Neural progenitor cell (in vitro differentiated cells): ENCODE measurements around the gene CADPS. TPM values are rescaled to one million over a fixed set of nuclear protein-coding genes. Genes with fewer than 3 reads are reported as not detected.

Experiments
- DNase-seq: peaks from one replicate; pipeline ENCODE4 v3.0.0-alpha.2; 2016; ENCODE audit warnings: low spot score
- H2AFZ ChIP-seq: fragments of 200-600 bp; sonication (generic); replicated peaks from 2 replicates; pipeline ENCODE4 v1.6.1; 2016; ENCODE audit warnings: antibody characterized with exemption
- H3F3A ChIP-seq: fragments of 200-600 bp; sonication (generic); 2 replicates; pipeline ENCODE4 v1.6.1; 2016; ENCODE audit warnings: antibody characterized with exemption, low read depth
- H3K27ac ChIP-seq: fragments of 200-600 bp; sonication (generic); 2 replicates; pipeline ENCODE4 v1.5.1; 2016; ENCODE audit warnings: mild to moderate bottlenecking
- H3K27me3 ChIP-seq: fragments of 200-600 bp; sonication (generic); 2 replicates; pipeline ENCODE4 v1.6.1; 2016; ENCODE audit warnings: mild to moderate bottlenecking, moderate library complexity
- H3K36me3 ChIP-seq: fragments of 200-600 bp; sonication (generic); 2 replicates; pipeline ENCODE4 v1.5.1; 2016
- H3K4me1 ChIP-seq: fragments of 200-600 bp; sonication (generic); 2 replicates; pipeline ENCODE4 v1.6.1; 2016; ENCODE audit warnings: mixed run types
- H3K4me2 ChIP-seq: fragments of 200-600 bp; sonication (generic); 2 replicates; pipeline ENCODE4 v1.6.1; 2016
- H3K4me3 ChIP-seq: fragments of 200-600 bp; sonication (generic); 2 replicates; pipeline ENCODE4 v1.5.1; 2016
- H3K79me2 ChIP-seq: fragments of 200-600 bp; sonication (generic); 2 replicates; pipeline ENCODE4 v1.6.1; 2016; ENCODE audit warnings: low read depth
- H3K9ac ChIP-seq: fragments of 200-600 bp; sonication (generic); 2 replicates; pipeline ENCODE4 v1.6.1; 2016
- H3K9me3 ChIP-seq: fragments of 200-600 bp; sonication (generic); 2 replicates; pipeline ENCODE4 v1.5.1; 2016; ENCODE audit warnings: low read depth
- H4K20me1 ChIP-seq: fragments of 200-600 bp; sonication (generic); 2 replicates; pipeline ENCODE4 v1.6.1; 2016; ENCODE audit warnings: low read depth
- H3K27ac Mint-ChIP-seq: 3 replicates; pipeline ENCODE4 v1.8.0; 2021; ENCODE audit warnings: mixed read lengths
- H3K27me3 Mint-ChIP-seq: 2 replicates; pipeline ENCODE4 v1.8.0; 2022; ENCODE audit warnings: low read depth, mild to moderate bottlenecking, inconsistent platforms, moderate library complexity, mixed read lengths; ENCODE audit not compliant: insufficient read depth
- H3K36me3 Mint-ChIP-seq: 3 replicates; pipeline ENCODE4 v1.8.0; 2021; ENCODE audit warnings: mixed read lengths
- H3K4me1 Mint-ChIP-seq: 3 replicates; pipeline ENCODE4 v1.8.0; 2021; ENCODE audit warnings: mixed read lengths
- H3K4me3 Mint-ChIP-seq: 3 replicates; pipeline ENCODE4 v1.8.0; 2021; ENCODE audit warnings: mild to moderate bottlenecking, moderate library complexity, mixed read lengths
- H3K9me3 Mint-ChIP-seq: 3 replicates; pipeline ENCODE4 v1.8.0; 2020; ENCODE audit warnings: mixed read lengths
- EZH2 ChIP-seq: fragments of 200-600 bp; sonication (generic); IDR thresholded peaks from 2 replicates; pipeline ENCODE4 v1.6.1; 2017; ENCODE audit warnings: antibody characterized with exemption, mild to moderate bottlenecking, moderate library complexity
- EZH2phosphoT487 ChIP-seq: fragments of 200-600 bp; sonication (generic); IDR thresholded peaks from 2 replicates; pipeline ENCODE4 v1.6.1; 2017; ENCODE audit warnings: antibody characterized with exemption
- total RNA-seq: library from RNA; depleted of rRNA; stranded (reverse); fragments of >200 nt; gene quantifications from 2 replicates; pipeline ENCODE4 v1.2.3, GENCODE V29; 2015; ENCODE audit warnings: low replicate concordance
- TF ChIP-seq, protein P1 (sequence below): fragments of 200-600 bp; sonication (generic); IDR thresholded peaks from 2 replicates; pipeline ENCODE4 v1.5.1; 2017; ENCODE audit warnings: antibody characterized with exemption, mild to moderate bottlenecking

The CADPS gene
- total RNA-seq, 1 donor from 2014 or later: 17.3 TPM

DNA sequence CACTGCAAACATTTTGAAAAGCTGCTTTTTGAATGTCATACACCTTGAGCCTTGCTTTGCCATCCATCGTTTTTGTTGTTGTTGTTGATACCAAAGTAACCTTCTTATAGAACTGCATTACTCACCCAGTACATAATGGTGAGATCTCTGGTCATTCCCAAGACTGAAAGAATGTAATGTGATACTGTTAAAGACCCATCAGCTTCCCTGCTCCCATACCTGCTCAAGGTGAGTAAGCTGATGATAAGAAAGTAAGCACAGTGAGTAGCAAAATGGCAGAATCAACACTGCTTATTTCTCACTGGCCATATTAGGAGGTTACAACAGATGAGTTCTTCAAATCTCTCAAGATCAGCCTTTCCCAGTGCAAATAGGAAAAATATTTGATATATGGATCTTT, 89.8 kb downstream of the CADPS start:
- no peaks in the 10 kb centered on the region for H3K79me2 ChIP-seq
- Mint-ChIP-seq H3K27me3 (no peaks in the 10 kb centered on the region), H3K9me3 (no peaks in the 10 kb centered on the region), H3K36me3 (no peaks in the 10 kb centered on the region), H3K27ac (no peak overlapping the region), H3K4me3 (no peak overlapping the region), H3K4me1 (peaks cover 11% of the 10 kb centered on the region)
- no peaks in the 10 kb centered on the region for H3K27me3 ChIP-seq
- H3K4me1 ChIP-seq: peaks cover 6% of the 10 kb centered on the region
- no peaks in the 10 kb centered on the region for H4K20me1 ChIP-seq
- H3K9me3 ChIP-seq: no peaks in the 10 kb centered on the region
- H3K9ac ChIP-seq: no peak overlapping the region
- no peaks in the 10 kb centered on the region for H3K36me3 ChIP-seq
- no peaks in the 10 kb centered on the region for H3F3A ChIP-seq
- no peak for DNase-seq
- no peak overlapping the region for H2AFZ ChIP-seq
- TF ChIP-seq EZH2phosphoT487 (no peak), EZH2 (no peak)
- TF ChIP-seq, protein P1, sequence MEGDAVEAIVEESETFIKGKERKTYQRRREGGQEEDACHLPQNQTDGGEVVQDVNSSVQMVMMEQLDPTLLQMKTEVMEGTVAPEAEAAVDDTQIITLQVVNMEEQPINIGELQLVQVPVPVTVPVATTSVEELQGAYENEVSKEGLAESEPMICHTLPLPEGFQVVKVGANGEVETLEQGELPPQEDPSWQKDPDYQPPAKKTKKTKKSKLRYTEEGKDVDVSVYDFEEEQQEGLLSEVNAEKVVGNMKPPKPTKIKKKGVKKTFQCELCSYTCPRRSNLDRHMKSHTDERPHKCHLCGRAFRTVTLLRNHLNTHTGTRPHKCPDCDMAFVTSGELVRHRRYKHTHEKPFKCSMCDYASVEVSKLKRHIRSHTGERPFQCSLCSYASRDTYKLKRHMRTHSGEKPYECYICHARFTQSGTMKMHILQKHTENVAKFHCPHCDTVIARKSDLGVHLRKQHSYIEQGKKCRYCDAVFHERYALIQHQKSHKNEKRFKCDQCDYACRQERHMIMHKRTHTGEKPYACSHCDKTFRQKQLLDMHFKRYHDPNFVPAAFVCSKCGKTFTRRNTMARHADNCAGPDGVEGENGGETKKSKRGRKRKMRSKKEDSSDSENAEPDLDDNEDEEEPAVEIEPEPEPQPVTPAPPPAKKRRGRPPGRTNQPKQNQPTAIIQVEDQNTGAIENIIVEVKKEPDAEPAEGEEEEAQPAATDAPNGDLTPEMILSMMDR: no peak
- H3K4me2 ChIP-seq: no peak overlapping the region
- H3K4me3 ChIP-seq: no peak overlapping the region
- H3K27ac ChIP-seq: no peak overlapping the region

DNA sequence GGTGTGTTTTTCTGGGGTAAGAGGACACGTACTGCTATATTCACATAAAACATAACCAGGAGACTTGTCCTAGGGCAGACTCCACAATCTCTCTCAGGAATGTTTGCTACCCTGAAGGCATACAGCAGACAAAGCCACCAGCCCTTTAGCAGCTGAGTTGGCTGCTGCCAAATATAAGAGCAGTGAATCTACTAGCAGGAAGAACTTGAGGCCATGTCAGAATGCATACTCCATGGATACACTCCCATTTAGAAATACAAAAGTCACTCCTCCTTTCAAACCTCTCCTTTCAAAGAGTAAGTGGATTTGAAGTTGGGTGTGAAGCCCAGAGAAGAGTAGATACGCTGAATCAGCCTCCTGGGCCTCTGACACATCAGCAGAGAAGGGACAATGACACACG, 94.1 kb downstream of the CADPS start:
- Histone ChIP-seq H3K4me1 (peaks cover 10% of the 10 kb centered on the region), H2AFZ (peak overlapping the region; percentile 87), H3K4me2 (no peak overlapping the region), H3K4me3 (no peak overlapping the region), H3K79me2 (no peaks in the 10 kb centered on the region), H3K9ac (no peak overlapping the region), H3K27ac (no peak overlapping the region), H3K27me3 (no peaks in the 10 kb centered on the region), H3K9me3 (no peaks in the 10 kb centered on the region), H3K36me3 (no peaks in the 10 kb centered on the region), H3F3A (no peaks in the 10 kb centered on the region), H4K20me1 (no peaks in the 10 kb centered on the region)
- DNase-seq: no peak
- Mint-ChIP-seq H3K4me3 (no peak overlapping the region), H3K27ac (peak overlapping the region; percentile 38), H3K9me3 (no peaks in the 10 kb centered on the region), H3K27me3 (no peaks in the 10 kb centered on the region), H3K36me3 (no peaks in the 10 kb centered on the region), H3K4me1 (peaks cover 18% of the 10 kb centered on the region)
- TF ChIP-seq EZH2phosphoT487 (no peak), EZH2 (no peak)
- TF ChIP-seq, protein P1: no peak

DNA sequence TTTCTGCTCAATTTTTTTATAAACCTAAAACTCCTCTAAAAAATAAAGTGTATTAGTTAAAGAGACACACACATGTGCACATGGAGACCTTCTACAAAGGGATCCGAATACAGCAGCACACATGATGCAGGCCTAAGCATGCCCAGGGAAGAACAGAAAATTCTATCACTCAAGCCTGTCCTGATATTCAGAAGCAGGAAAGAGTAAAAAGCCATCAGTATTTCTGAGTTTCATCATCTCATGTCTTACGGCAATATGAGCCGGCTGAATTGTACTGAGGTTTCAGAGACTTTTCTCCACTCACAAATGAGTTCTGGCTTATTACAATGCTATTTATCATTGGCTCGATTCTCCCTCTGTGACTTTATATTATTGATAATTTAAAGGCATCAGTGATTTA, 97.5 kb downstream of the CADPS start:
- Mint-ChIP-seq H3K27me3 (no peaks in the 10 kb centered on the region), H3K4me1 (peaks cover 14% of the 10 kb centered on the region), H3K4me3 (no peak overlapping the region), H3K9me3 (no peaks in the 10 kb centered on the region), H3K36me3 (no peaks in the 10 kb centered on the region), H3K27ac (no peak overlapping the region)
- Histone ChIP-seq H3K9me3 (no peaks in the 10 kb centered on the region), H3K27me3 (no peaks in the 10 kb centered on the region), H3K9ac (no peak overlapping the region), H3K79me2 (no peaks in the 10 kb centered on the region), H3F3A (no peaks in the 10 kb centered on the region), H2AFZ (no peak overlapping the region), H3K4me1 (peaks cover 10% of the 10 kb centered on the region), H3K27ac (no peak overlapping the region), H3K36me3 (no peaks in the 10 kb centered on the region), H3K4me3 (no peak overlapping the region), H3K4me2 (no peak overlapping the region), H4K20me1 (no peaks in the 10 kb centered on the region)
- TF ChIP-seq EZH2phosphoT487: no peak
- TF ChIP-seq, protein P1: no peak
- no peak for DNase-seq

DNA sequence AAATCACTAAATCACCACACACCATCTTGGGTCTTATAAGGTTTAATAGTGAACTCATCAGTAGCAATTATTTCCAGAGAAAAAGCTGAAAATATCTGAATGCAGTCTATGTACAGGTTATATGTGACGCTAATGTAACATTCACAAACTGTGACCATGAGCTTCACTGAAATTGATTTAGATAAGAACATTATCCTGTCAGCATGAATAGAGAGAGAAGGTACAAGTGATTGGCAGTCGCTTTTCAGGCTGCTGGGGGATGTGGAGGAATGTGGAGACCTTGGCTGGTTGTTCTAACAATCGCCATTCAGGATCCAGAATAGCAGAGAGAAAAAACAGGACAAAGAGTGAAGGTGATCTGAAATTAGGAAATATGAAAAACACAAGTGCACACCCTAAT, 98.1 kb downstream of the CADPS start:
- Mint-ChIP-seq H3K27me3 (no peaks in the 10 kb centered on the region), H3K27ac (no peak overlapping the region), H3K36me3 (no peaks in the 10 kb centered on the region), H3K4me3 (no peak overlapping the region), H3K9me3 (no peaks in the 10 kb centered on the region), H3K4me1 (peaks cover 14% of the 10 kb centered on the region)
- Histone ChIP-seq H3F3A (no peaks in the 10 kb centered on the region), H3K79me2 (no peaks in the 10 kb centered on the region), H3K4me3 (no peak overlapping the region), H3K4me2 (no peak overlapping the region), H3K9ac (no peak overlapping the region), H2AFZ (peak overlapping the region; percentile 14), H3K4me1 (peaks cover 10% of the 10 kb centered on the region), H3K36me3 (no peaks in the 10 kb centered on the region), H4K20me1 (no peaks in the 10 kb centered on the region), H3K27me3 (no peaks in the 10 kb centered on the region), H3K9me3 (no peaks in the 10 kb centered on the region), H3K27ac (no peak overlapping the region)
- TF ChIP-seq EZH2phosphoT487: no peak
- no peak for TF ChIP-seq EZH2
- TF ChIP-seq, protein P1: no peak
- DNase-seq: no peak
